Fibroblast of the aortic adventitia (primary cell): ENCODE measurements around the gene HRAS. TPM values are rescaled to one million over a fixed set of nuclear protein-coding genes. Genes with fewer than 3 reads are reported as not detected.
"Not testable (repeated sequence)": the region's sequence is repeated elsewhere in the genome, so short reads cannot be mapped to it uniquely, and the experiment has no call there.

Experiments used
- DNase-seq: peaks from one replicate; pipeline ENCODE4 v3.0.0-alpha.2; 2010; ENCODE audit warnings: low read depth
- H3K4me3 ChIP-seq: 2 replicates; pipeline ENCODE4 v1.5.1; 2011; ENCODE audit warnings: low read depth, mild to moderate bottlenecking, control low read depth, low read length, moderate library complexity
- CTCF ChIP-seq: IDR thresholded peaks from 2 replicates; pipeline ENCODE4 v1.5.1; 2011; ENCODE audit warnings: mild to moderate bottlenecking, low read length, control low read depth, inconsistent platforms; ENCODE audit not compliant: insufficient read depth
- total RNA-seq: library from RNA; depleted of rRNA; stranded (reverse); fragments of >200 nt; gene quantifications from 2 replicates; pipeline ENCODE4 v1.2.3, GENCODE V29; 2012; ENCODE audit warnings: low replicate concordance

HRAS gene
- total RNA-seq, 1 donor, result 34.6 TPM

DNA sequence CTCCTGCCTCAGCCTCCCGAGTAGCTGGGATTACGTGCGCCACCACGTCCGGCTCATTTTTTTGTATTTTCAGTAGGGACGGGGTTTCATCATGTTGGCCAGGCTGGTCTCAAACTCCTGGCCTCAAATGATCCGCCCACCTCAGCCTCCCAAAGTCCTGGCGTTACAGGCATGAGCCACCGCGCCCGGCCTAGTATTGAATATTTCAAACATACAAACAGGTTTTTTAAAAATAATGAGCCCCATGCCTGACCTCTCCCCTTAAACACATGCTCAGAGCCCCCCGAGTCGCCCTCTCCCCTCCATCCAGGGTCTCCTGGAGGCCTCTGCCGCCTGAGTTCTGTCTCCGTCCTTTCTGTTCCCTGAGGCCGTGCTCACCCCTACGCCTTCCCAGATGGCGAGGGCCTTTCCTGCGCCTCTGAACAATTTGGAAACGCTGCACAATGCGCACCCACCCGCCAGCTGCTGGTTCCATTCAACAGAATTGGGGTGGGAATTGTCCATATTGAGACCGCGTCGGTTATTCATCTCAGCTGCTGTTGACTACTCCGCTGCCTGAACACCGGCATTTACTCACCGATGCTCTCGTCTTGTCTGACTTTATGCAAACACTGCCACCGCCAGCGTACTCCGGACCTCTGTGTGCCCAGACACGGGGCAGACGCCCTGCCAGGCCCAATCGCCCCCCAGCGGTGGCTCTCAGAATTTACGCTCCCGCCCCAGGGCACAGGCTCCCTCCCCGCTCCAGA lies 14.8 kb downstream of the HRAS start:
- H3K4me3 ChIP-seq, result no peak overlapping the region
- TF ChIP-seq CTCF, result no peak
- no peak for DNase-seq

DNA sequence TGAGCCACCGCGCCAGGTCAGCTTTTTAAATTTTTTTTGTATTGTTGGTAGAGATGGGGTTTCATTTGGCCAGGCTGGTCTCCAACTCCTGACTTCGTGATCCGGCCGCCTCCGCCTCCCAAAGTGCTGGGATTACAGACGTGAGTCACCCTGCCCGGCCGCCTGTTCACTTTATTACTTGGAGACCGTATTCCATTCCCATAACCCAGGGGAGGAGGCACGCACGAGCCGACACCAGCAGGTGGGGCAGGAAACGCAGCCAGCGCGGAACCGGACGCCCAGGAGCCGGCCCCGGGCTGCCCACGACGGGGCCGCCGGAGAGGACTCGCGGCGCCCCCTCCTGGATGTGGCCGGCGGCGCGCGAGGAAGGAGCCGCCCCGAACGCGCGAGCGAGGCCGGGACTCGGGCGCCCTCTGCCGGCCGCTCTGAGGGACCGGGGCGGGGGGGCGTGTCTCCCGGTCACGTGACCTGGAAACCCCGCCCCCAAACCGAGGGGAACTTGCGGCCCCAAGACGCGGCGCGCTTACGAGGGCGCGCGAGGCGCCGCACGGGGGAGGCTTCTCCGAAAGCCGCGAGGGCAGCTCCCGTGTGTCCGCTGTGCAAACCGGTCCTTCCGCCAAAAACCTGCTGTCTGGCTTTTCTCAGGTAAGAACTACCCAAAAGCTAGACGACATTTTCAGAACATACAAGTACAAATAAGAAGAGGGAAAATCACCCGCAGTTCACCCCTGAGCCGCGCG lies 16.7 kb downstream of the HRAS start:
- peak overlapping the region; percentile 33 for H3K4me3 ChIP-seq
- DNase-seq, result peak; percentile 95
- TF ChIP-seq CTCF, result peak; percentile 65

GRCh38 chr11:516918-517685 lies 18.3 kb downstream of the HRAS start:
- not testable (repeated sequence) for DNase-seq, H3K4me3 ChIP-seq

- no peak for TF ChIP-seq CTCF
- no peak for DNase-seq
- no peak overlapping the region for H3K4me3 ChIP-seq
Measured at GRCh38 chr11:516400-516799, 19.0 kb downstream of the HRAS start.

DNA sequence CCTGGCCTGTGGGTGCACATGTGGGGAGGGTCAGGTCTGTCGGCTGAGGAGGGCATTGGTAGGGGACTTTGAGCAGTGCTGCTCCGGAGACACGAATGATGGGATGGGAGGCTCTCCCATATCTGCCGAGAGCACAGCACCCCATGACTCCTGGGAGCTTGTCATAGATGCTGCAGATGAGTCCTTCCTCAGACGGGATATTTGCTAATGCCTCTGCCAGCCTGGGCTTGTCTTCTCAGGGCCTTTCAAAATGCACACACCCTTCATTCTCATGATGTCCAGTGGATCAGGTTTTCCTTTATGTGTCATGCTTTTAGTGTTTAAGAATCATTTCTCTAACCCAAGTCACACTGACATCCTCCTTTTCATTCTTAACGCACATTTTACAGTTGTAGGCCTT lies 20.2 kb downstream of the HRAS start:
- DNase-seq, result no peak
- H3K4me3 ChIP-seq, result no peak overlapping the region
- no peak for TF ChIP-seq CTCF

GRCh38 chr11:514606-515005 lies 20.8 kb downstream of the HRAS start:
- DNase-seq, result no peak
- TF ChIP-seq CTCF, result no peak
- H3K4me3 ChIP-seq, result no peak overlapping the region
